ENCODE data around the gene FBXO9. TPM values are rescaled to one million over a fixed set of nuclear protein-coding genes. Genes with fewer than 3 reads are reported as not detected.

The FBXO9 gene
- total RNA-seq, 3 donors from 2014 or later, result 58.9 to 88.5 (median 68.5) TPM

GRCh38 chr6:53064726-53065265 is 408 bp upstream of the FBXO9 start:
- no peaks in the 10 kb centered on the region for H3K27me3 ChIP-seq
- H3K36me3 ChIP-seq, result no peaks in the 10 kb centered on the region
- H3K4me3 ChIP-seq, result peak overlapping the region; percentile 94 to 100 (median 97)
- H3K4me1 ChIP-seq, result peaks cover 6 to 8% of the 10 kb centered on the region in 2 donors
- peak overlapping the region; percentile 95 to 99 for H3K27ac ChIP-seq
- intact Hi-C loops (cut with DNase I; ENCODE audit: low total_unique reads), result no loop called here
- H3K9me3 ChIP-seq, result no peaks in the 10 kb centered on the region
- TF ChIP-seq POLR2AphosphoS5 (IDR thresholded peaks at IDR 0.05), result peak in 2 of 3 donors; percentile 51 to 65
- peak; percentile 24 for TF ChIP-seq POLR2A (IDR thresholded peaks at IDR 0.05)
- peak in 1 of 3 donors; percentile 22 for TF ChIP-seq CTCF (IDR thresholded peaks at IDR 0.05)
- DNase-seq (ENCODE audit: low spot score in 2 of 2), result peak; percentile 96 to 97

- H3K27me3 ChIP-seq, result no peaks in the 10 kb centered on the region
- peaks cover 0 to 7% of the 10 kb centered on the region in 2 donors for H3K4me1 ChIP-seq
- intact Hi-C loops (cut with DNase I; ENCODE audit: low total_unique reads), result no loop called here
- peak in 1 of 2 donors; percentile 56 for DNase-seq (ENCODE audit: low spot score in 2 of 2)
- H3K9me3 ChIP-seq, result no peaks in the 10 kb centered on the region
- no peaks in the 10 kb centered on the region for H3K36me3 ChIP-seq
- H3K4me3 ChIP-seq, result peak overlapping the region; percentile 94 to 100 (median 97)
- TF ChIP-seq POLR2AphosphoS5 (IDR thresholded peaks at IDR 0.05) (peak in 1 of 3 donors; percentile 47), CTCF (IDR thresholded peaks at IDR 0.05) (no peak)
- peak overlapping the region; percentile 95 to 99 for H3K27ac ChIP-seq
Observed at GRCh38 chr6:53066077-53066417, 843 bp downstream of the FBXO9 start.

GRCh38 chr6:53066874-53067706 is 1.9 kb downstream of the FBXO9 start:
- Histone ChIP-seq H3K27ac (peak overlapping the region in 1 of 2 donors; percentile 4), H3K36me3 (no peaks in the 10 kb centered on the region), H3K4me3 (peak overlapping the region in 1 of 3 donors; percentile 100), H3K9me3 (no peaks in the 10 kb centered on the region), H3K4me1 (peaks cover 0 to 7% of the 10 kb centered on the region in 2 donors), H3K27me3 (no peaks in the 10 kb centered on the region)
- DNase-seq (ENCODE audit: low spot score in 2 of 2), result no peak
- TF ChIP-seq POLR2A (IDR thresholded peaks at IDR 0.05), result no peak
- no peak for TF ChIP-seq CTCF (IDR thresholded peaks at IDR 0.05)
- no peak for TF ChIP-seq POLR2AphosphoS5 (IDR thresholded peaks at IDR 0.05)
- intact Hi-C loops (cut with DNase I; ENCODE audit: low total_unique reads), result no loop called here

- TF ChIP-seq POLR2AphosphoS5 (IDR thresholded peaks at IDR 0.05) (no peak), POLR2A (IDR thresholded peaks at IDR 0.05) (no peak), CTCF (IDR thresholded peaks at IDR 0.05) (no peak)
- no peak overlapping the region for H3K4me3 ChIP-seq
- intact Hi-C loops (cut with DNase I; ENCODE audit: low total_unique reads), result no loop called here
- no peaks in the 10 kb centered on the region for H3K9me3 ChIP-seq
- H3K4me1 ChIP-seq, result peaks cover 0 to 7% of the 10 kb centered on the region in 2 donors
- no peaks in the 10 kb centered on the region for H3K36me3 ChIP-seq
- no peaks in the 10 kb centered on the region for H3K27me3 ChIP-seq
- no peak overlapping the region for H3K27ac ChIP-seq
- no peak for DNase-seq (ENCODE audit: low spot score in 2 of 2)
Observed at GRCh38 chr6:53067849-53068361, 2.7 kb downstream of the FBXO9 start.

- no peaks in the 10 kb centered on the region for H3K36me3 ChIP-seq
- no peak overlapping the region for H3K27ac ChIP-seq
- no peaks in the 10 kb centered on the region for H3K9me3 ChIP-seq
- H3K4me1 ChIP-seq, result peaks cover 0 to 7% of the 10 kb centered on the region in 2 donors
- H3K4me3 ChIP-seq, result no peak overlapping the region
- TF ChIP-seq CTCF (IDR thresholded peaks at IDR 0.05) (no peak), POLR2A (IDR thresholded peaks at IDR 0.05) (no peak), POLR2AphosphoS5 (IDR thresholded peaks at IDR 0.05) (no peak)
- intact Hi-C loops (cut with DNase I; ENCODE audit: low total_unique reads), result no loop called here
- no peaks in the 10 kb centered on the region for H3K27me3 ChIP-seq
- no peak for DNase-seq (ENCODE audit: low spot score in 2 of 2)
Observed at GRCh38 chr6:53069427-53069826, 4.2 kb downstream of the FBXO9 start.

All from breast epithelium (tissue), 4 donors.